K562 treated with DMSO at 1 percent for 48 hours (cell line): ENCODE data around the gene TEKT1. TPM values are rescaled to one million over a fixed set of nuclear protein-coding genes. Genes with fewer than 3 reads are reported as not detected.

Experiments used
- total RNA-seq: library from RNA; unstranded; fragments of 300-600 nt; gene quantifications from 2 replicates; pipeline ENCODE4 v1.2.3, GENCODE V29; 2022; ENCODE audit warnings: low replicate concordance; ENCODE audit errors: extremely low read depth

TEKT1 gene
- not detected in 2 replicates for total RNA-seq

GRCh38 chr17:6831661-6832263 lies at the start of gene TEKT1:
TEKT1 (minus strand) TSS chr17:6831729; CDS start chr17:6830376, 1,353 bp downstream.

GRCh38 chr17:6775871-6776405 lies 55.6 kb downstream of the TEKT1 start, which contains the start of gene FBXO39:
FBXO39 (plus strand) TSS chr17:6776215; CDS start chr17:6779869, 3,654 bp downstream.

GRCh38 chr17:6755731-6756184 lies 75.8 kb downstream of the TEKT1 start, which contains the start of gene XAF1:
XAF1 (plus strand) TSS chr17:6756046; CDS start chr17:6756079, 33 bp downstream.

Other genes with a start within 250 kb of the TEKT1 start
- not detected in 2 replicates for gene KIAA0753, start 191.0 kb downstream of the TEKT1 start, total RNA-seq
- not detected in 2 replicates for gene TXNDC17, start 190.7 kb downstream of the TEKT1 start, total RNA-seq
- gene MED31, start 180.1 kb downstream of the TEKT1 start, total RNA-seq: not detected in 2 replicates
- not detected in 2 replicates for gene C17orf100, start 180.0 kb downstream of the TEKT1 start, total RNA-seq
- gene SLC13A5, start 118.4 kb downstream of the TEKT1 start, total RNA-seq: not detected in 2 replicates
- gene XAF1, start 75.7 kb downstream of the TEKT1 start, total RNA-seq: not detected in 2 replicates
- not detected in 2 replicates for gene FBXO39, start 55.5 kb downstream of the TEKT1 start, total RNA-seq
- not detected in 2 replicates for gene ALOX12, start 164.3 kb upstream of the TEKT1 start, total RNA-seq
- not detected in 2 replicates for gene RNASEK, start 180.9 kb upstream of the TEKT1 start, total RNA-seq
- gene BCL6B, start 191.3 kb upstream of the TEKT1 start, total RNA-seq: not detected in 2 replicates
- not detected in 2 replicates for gene SLC16A13, start 204.3 kb upstream of the TEKT1 start, total RNA-seq
- gene SLC16A11, start 212.4 kb upstream of the TEKT1 start, total RNA-seq: not detected in 2 replicates
- gene CLEC10A, start 248.5 kb upstream of the TEKT1 start, total RNA-seq: not detected in 2 replicates